Measurements from ENCODE around the gene RGMA. TPM values are rescaled to one million over a fixed set of nuclear protein-coding genes. Genes with fewer than 3 reads are reported as not detected.

Gene RGMA
- total RNA-seq, 1 experiment from 2014 or later: 41.4 TPM

GRCh38 chr15:93046120-93046519, 42.9 kb downstream of the RGMA start:
- Histone ChIP-seq H2BK15ac (ENCODE audit: low read depth, low read length) (no peak overlapping the region), H2BK5ac (ENCODE audit: insufficient read length, low read length) (no peak overlapping the region), H2AK5ac (ENCODE audit: insufficient read length, low read length) (no peak overlapping the region), H3K79me1 (ENCODE audit: insufficient read depth, low read depth, low read length, poor library complexity, severe bottlenecking) (no peaks in the 10 kb centered on the region), H2BK12ac (ENCODE audit: insufficient read length, low read depth, low read length) (no peak overlapping the region), H3K27ac (ENCODE audit: insufficient read length, low read depth, low read length) (no peak overlapping the region), H3K23ac (ENCODE audit: insufficient read length, low read depth, low read length) (no peak overlapping the region), H4K91ac (ENCODE audit: insufficient read length, low read depth, low read length) (no peak overlapping the region), H4K5ac (ENCODE audit: insufficient read length, low read depth, low read length) (no peak overlapping the region), H2BK120ac (ENCODE audit: low read depth, low read length, poor library complexity, severe bottlenecking) (no peak overlapping the region), H3K27me3 (ENCODE audit: insufficient read depth, low read length) (no peaks in the 10 kb centered on the region), H3K9me3 (ENCODE audit: control insufficient read depth, low read depth, low read length) (peaks cover 7% of the 10 kb centered on the region), H3K4me1 (ENCODE audit: insufficient read depth, low read length) (no peaks in the 10 kb centered on the region), H4K8ac (replicated peaks; ENCODE audit: insufficient read length, low read depth, low read length) (no peak overlapping the region), H3K18ac (ENCODE audit: insufficient read length, low read depth, low read length) (no peak overlapping the region), H4K20me1 (ENCODE audit: control insufficient read depth, insufficient read depth, insufficient read length) (peaks cover 2% of the 10 kb centered on the region), H2AFZ (ENCODE audit: low read length) (no peak overlapping the region), H3K56ac (ENCODE audit: insufficient read length, low read depth, low read length) (no peak overlapping the region), H3K14ac (ENCODE audit: insufficient read depth, low read length) (no peak overlapping the region), H3K23me2 (ENCODE audit: insufficient read length, low read depth, low read length, poor library complexity, severe bottlenecking) (no peaks in the 10 kb centered on the region), H3K4me2 (ENCODE audit: insufficient read depth, insufficient read length, low read length) (no peak overlapping the region), H2BK20ac (ENCODE audit: low read depth, low read length, poor library complexity, severe bottlenecking) (no peak overlapping the region), H3K9ac (ENCODE audit: extremely low read depth, insufficient read length, low read length) (no peak overlapping the region), H3K79me2 (ENCODE audit: insufficient read depth, low read length) (no peaks in the 10 kb centered on the region), H3T11ph (ENCODE audit: low read length) (no peak overlapping the region), H3K4ac (ENCODE audit: low read depth, low read length) (no peak overlapping the region)
- Mint-ChIP-seq H3K9me3 (peaks cover 11 to 13% of the 10 kb centered on the region in 2 experiments), H3K36me3 (ENCODE audit: insufficient read depth in 1 of 3, low read depth in 3 of 3) (peaks cover 58 to 90% (median 82%) of the 10 kb centered on the region in 3 experiments), H3K4me3 (no peak overlapping the region), H3K4me1 (peaks cover 5 to 12% of the 10 kb centered on the region in 2 experiments), H3K27ac (peak overlapping the region in 1 of 3 experiments; percentile 46; a peak in 1 of 7 replicates), H3K27me3 (ENCODE audit: low read depth) (no peaks in the 10 kb centered on the region)
- no peak for DNase-seq
- no peak for TF ChIP-seq CTCF (conservative IDR thresholded peaks at IDR 0.05)
- WGBS (ENCODE audit: extremely low coverage, insufficient read length, low lambda C conversion rate): no CpG with 5 or more reads among the region's 4 CpGs

Data from H9 (cell line).